ENCODE results near the gene SPDEF. TPM values are rescaled to one million over a fixed set of nuclear protein-coding genes. Genes with fewer than 3 reads are reported as not detected.

The SPDEF gene
- total and polyA plus RNA-seq, 12 donors: 0.06 to 0.14 (median 0.14) TPM; not detected in 8

GRCh38 chr6:34536251-34536958 is 19.7 kb downstream of the SPDEF start:
- H3K4me3 ChIP-seq: no peak overlapping the region
- WGBS, 4 donors: 88 to 96% (median 95%) methylated on average over 2 to 3 of the region's 3 CpGs; no CpG with 5 or more reads in 1 of the 4 donors
- H3K27ac ChIP-seq: no peak overlapping the region
- H3K36me3 ChIP-seq (replicated peaks in 1 of 2): no peaks in the 10 kb centered on the region
- intact Hi-C loops (cut with DNase I): no loop called here
- no peak for DNase-seq
- no peaks in the 10 kb centered on the region for H3K27me3 ChIP-seq
- H3K9me3 ChIP-seq (replicated peaks in 1 of 3): no peaks in the 10 kb centered on the region
- H3K4me1 ChIP-seq (replicated peaks in 1 of 2): no peaks in the 10 kb centered on the region
- TF ChIP-seq POLR2A (IDR thresholded peaks at IDR 0.05): no peak
- TF ChIP-seq, protein P1, sequence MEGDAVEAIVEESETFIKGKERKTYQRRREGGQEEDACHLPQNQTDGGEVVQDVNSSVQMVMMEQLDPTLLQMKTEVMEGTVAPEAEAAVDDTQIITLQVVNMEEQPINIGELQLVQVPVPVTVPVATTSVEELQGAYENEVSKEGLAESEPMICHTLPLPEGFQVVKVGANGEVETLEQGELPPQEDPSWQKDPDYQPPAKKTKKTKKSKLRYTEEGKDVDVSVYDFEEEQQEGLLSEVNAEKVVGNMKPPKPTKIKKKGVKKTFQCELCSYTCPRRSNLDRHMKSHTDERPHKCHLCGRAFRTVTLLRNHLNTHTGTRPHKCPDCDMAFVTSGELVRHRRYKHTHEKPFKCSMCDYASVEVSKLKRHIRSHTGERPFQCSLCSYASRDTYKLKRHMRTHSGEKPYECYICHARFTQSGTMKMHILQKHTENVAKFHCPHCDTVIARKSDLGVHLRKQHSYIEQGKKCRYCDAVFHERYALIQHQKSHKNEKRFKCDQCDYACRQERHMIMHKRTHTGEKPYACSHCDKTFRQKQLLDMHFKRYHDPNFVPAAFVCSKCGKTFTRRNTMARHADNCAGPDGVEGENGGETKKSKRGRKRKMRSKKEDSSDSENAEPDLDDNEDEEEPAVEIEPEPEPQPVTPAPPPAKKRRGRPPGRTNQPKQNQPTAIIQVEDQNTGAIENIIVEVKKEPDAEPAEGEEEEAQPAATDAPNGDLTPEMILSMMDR (IDR thresholded peaks at IDR 0.05): no peak

DNA sequence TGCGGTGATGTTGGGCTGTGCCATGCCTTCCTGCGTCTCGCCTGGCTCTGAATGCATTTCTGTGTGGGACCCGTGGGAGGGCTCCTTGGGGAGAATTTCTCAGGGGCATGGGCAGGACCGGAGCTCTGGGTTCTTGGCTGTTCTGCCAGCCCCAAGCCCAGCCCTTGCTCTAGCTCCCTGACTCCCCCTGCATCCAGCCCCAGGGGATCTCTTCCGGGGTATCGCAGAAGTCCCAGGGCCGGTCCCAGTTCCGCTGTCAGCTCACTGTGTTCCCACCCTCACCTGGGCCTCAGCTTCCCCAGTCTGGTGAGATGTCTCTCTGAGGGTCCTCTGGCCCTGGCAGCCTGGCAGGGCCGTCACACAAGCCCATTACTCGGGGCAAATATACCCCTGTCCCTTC is 20.5 kb downstream of the SPDEF start:
- Histone ChIP-seq H3K4me1 (replicated peaks in 1 of 2) (no peaks in the 10 kb centered on the region), H3K4me3 (no peak overlapping the region), H3K36me3 (replicated peaks in 1 of 2) (no peaks in the 10 kb centered on the region), H3K9me3 (replicated peaks in 1 of 3) (no peaks in the 10 kb centered on the region), H3K27ac (no peak overlapping the region), H3K27me3 (no peaks in the 10 kb centered on the region)
- TF ChIP-seq, protein P1 (IDR thresholded peaks at IDR 0.05): no peak
- no peak for TF ChIP-seq POLR2A (IDR thresholded peaks at IDR 0.05)
- 89 to 94% (median 91%) methylated on average over 5 to 11 of the region's 11 CpGs for WGBS, 4 donors
- intact Hi-C loops (cut with DNase I): no loop called here
- no peak for DNase-seq

GRCh38 chr6:34535199-34535598 is 20.9 kb downstream of the SPDEF start:
- Histone ChIP-seq H3K9me3 (replicated peaks in 1 of 3) (no peaks in the 10 kb centered on the region), H3K36me3 (replicated peaks in 1 of 2) (no peaks in the 10 kb centered on the region), H3K27ac (no peak overlapping the region), H3K27me3 (no peaks in the 10 kb centered on the region), H3K4me1 (replicated peaks in 1 of 2) (no peaks in the 10 kb centered on the region), H3K4me3 (no peak overlapping the region)
- 88 to 96% (median 92%) methylated on average over 2 to 6 of the region's 6 CpGs for WGBS, 4 donors
- TF ChIP-seq POLR2A (IDR thresholded peaks at IDR 0.05): no peak
- TF ChIP-seq, protein P1 (IDR thresholded peaks at IDR 0.05): no peak
- no peak for DNase-seq
- intact Hi-C loops (cut with DNase I): no loop called here

- DNase-seq: no peak
- Histone ChIP-seq H3K36me3 (replicated peaks in 1 of 2) (no peaks in the 10 kb centered on the region), H3K27me3 (no peaks in the 10 kb centered on the region), H3K9me3 (replicated peaks in 1 of 3) (no peaks in the 10 kb centered on the region), H3K4me3 (no peak overlapping the region), H3K27ac (no peak overlapping the region), H3K4me1 (replicated peaks in 1 of 2) (no peaks in the 10 kb centered on the region)
- WGBS, 4 donors: 82 to 88% (median 87%) methylated on average over 14 to 16 of the region's 16 CpGs
- intact Hi-C loops (cut with DNase I): no loop called here
- TF ChIP-seq POLR2A (IDR thresholded peaks at IDR 0.05): no peak
- TF ChIP-seq, protein P1 (IDR thresholded peaks at IDR 0.05): no peak
These were observed 21.5 kb downstream of the SPDEF start for GRCh38 chr6:34534656-34535055.
